GM19438 (cell line): ENCODE data around the gene BBS12.
A peak's percentile ranks its signal among the peaks of the same experiment; 100 is the strongest.

Experiments
- ATAC-seq: cut with Tn5 transposase; IDR thresholded peaks from one replicate; pipeline ENCODE4 v1.9.1; 2021; ENCODE audit warnings: low read depth; ENCODE audit not compliant: unreplicated experiment

Gene BBS12

GRCh38 chr4:122711919-122712318 lies 20.6 kb upstream of the BBS12 start:
- no peak for ATAC-seq

- no peak for ATAC-seq
These were observed 19.7 kb upstream of the BBS12 start for GRCh38 chr4:122712782-122713181.

GRCh38 chr4:122715221-122715620 lies 17.3 kb upstream of the BBS12 start:
- ATAC-seq = no peak

- ATAC-seq = peak; percentile 87
These were observed 15.6 kb upstream of the BBS12 start for GRCh38 chr4:122716825-122717448.

- ATAC-seq = no peak
These were observed 14.2 kb upstream of the BBS12 start for GRCh38 chr4:122718281-122718680.

- no peak for ATAC-seq
These were observed 10.2 kb upstream of the BBS12 start for GRCh38 chr4:122722256-122722655.

- ATAC-seq = no peak
These were observed 3.6 kb upstream of the BBS12 start for GRCh38 chr4:122728856-122729255.

- no peak for ATAC-seq
These were observed 828 bp upstream of the BBS12 start for GRCh38 chr4:122731676-122732075.

GRCh38 chr4:122733787-122734120 lies 1.2 kb downstream of the BBS12 start:
- ATAC-seq = no peak

- no peak for ATAC-seq
These were observed 6.7 kb downstream of the BBS12 start for GRCh38 chr4:122739174-122739573.

- no peak for ATAC-seq
These were observed 10.7 kb downstream of the BBS12 start for GRCh38 chr4:122742933-122743829.

- no peak for ATAC-seq
These were observed 11.7 kb downstream of the BBS12 start for GRCh38 chr4:122744229-122744628.

GRCh38 chr4:122746485-122746965 lies 14.0 kb downstream of the BBS12 start:
- no peak for ATAC-seq

- no peak for ATAC-seq
These were observed 14.6 kb downstream of the BBS12 start for GRCh38 chr4:122747068-122747467.

GRCh38 chr4:122747883-122748282 lies 15.4 kb downstream of the BBS12 start:
- ATAC-seq = no peak

GRCh38 chr4:122749704-122750454 lies 17.4 kb downstream of the BBS12 start:
- no peak for ATAC-seq

GRCh38 chr4:122755675-122756074 lies 23.2 kb downstream of the BBS12 start:
- ATAC-seq = no peak

- ATAC-seq = no peak
These were observed 25.5 kb downstream of the BBS12 start for GRCh38 chr4:122758033-122758432.

- ATAC-seq = no peak
These were observed 27.3 kb downstream of the BBS12 start for GRCh38 chr4:122759639-122760310.

GRCh38 chr4:122762520-122762919 lies 30.0 kb downstream of the BBS12 start:
- no peak for ATAC-seq
